GDM1 (cell line): Measurements from ENCODE around the gene RSPH1.
A peak's percentile ranks its signal among the peaks of the same experiment; 100 is the strongest.

ENCODE experiments used
- DNase-seq: peaks from one replicate; lab custom pipeline; 2025; lab: John Stamatoyannopoulos, UW

Gene RSPH1

DNA sequence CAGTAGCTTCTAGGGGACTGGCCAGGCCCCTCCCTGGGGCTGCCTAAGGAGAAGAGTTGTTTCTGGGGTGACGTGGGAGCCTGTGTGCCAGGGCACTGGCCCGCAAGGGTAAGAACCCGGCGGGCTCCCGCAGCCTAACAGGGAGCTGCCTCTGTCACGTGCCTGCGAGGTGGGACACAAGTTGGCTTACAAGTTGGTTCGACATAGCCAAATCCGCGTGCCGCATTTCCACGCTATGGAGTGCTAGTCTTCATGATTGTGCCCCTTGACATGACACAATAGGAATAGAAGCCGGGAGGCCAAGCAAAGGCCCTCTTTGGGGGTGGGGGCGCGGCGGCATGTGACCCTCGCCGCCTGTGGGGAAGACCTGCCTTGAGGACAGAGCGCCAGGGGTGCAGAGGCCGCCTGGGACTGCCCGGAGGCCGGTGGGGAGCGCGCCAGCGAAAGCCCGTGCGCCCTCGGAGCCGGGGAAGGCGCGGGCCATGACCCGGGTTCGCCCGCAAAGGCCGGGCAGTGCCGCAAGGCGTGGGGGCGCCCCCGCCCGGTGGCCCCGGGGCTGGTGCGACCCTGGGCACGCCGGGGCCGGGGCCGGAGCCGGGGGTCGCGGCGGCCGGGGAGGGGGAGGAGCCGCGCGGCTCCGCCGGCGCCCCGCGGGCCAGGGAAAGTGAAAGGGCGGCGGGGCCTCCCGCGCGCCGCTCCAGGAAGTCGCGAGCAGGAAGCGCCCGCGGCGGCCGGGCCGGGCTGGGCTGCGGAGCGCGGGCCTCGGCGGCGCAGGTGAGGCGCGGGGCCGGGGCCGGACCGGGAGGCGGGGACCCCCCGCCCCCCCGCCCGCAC lies 17.3 kb upstream of the RSPH1 start, which contains the start of gene SLC37A1:
TSS of gene SLC37A1 (plus strand) at position 702 of the 834 bp plus-strand sequence. CDS start 4,603 bp downstream, outside the sequence.
- no peak for DNase-seq

DNA sequence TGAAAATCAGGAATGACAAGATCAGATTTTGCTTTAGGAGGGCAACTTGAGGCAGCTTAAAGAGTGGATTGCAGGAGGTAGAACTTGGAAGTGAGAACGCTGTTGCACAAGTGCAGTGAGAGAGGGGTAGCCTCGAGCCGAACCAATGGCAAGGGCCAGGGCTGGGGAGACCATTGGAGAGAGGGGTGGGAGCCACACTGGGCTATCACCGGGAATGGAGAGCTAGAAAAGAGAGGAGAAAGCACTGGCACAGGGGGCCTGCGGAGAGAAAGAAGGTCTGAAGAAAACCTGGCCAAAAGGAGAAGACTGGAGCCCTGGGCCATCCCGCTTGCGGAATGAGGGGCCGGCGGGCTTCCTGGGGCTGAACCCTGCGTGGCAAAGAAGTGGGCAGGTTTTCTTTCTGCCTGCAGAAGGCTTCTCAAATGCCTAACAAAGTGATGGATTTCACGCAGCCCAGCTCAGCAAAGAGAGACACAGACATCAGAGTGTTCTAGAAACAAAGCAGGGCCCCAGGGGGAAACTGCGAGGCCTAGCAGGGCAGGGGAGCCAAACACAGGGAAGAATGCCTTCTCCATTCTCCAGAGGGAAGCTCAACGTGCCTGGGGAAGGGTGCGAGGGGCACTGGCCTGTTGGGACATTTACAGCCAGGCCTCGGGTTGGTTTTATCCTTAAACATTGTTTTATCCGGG lies 16.5 kb upstream of the RSPH1 start:
- no peak for DNase-seq

DNA sequence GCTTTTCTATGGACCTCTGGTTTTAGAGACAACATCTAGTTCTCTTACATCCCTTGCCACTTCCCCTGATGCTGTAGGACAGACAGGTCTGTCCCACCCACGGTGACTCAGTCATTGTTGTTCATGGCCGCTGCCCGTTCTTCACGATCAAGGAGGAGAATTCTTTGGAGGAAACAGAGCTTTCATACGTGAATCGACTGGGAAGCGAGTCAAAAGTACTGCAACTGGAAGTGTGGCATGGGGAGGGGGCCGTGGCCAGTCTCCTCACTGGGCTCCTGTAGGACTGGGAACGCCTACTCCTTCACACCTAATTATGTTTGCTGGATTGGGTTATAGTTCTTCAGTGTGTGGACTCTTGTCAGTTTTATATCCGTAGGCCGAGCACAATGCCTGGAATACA lies 13.2 kb upstream of the RSPH1 start:
- no peak for DNase-seq

DNA sequence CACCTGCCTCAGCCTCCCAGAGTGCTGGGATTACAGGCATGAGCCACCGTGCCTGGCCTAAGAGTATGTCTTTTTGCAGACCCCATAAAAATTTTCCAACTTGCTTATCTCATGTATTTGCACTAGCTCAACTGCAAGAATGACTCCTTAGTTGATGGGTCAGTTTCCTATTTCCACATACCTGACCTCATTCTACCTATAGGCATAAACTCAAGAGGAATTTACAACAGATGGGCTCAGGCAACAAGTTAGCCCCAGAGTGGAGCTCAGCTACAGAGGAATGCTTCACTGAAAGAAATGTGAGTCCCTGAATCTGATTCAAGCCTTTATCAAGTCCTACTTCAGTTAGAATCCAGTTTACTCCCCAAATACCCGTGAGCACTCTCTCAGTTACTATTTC lies 12.3 kb upstream of the RSPH1 start:
- no peak for DNase-seq

DNA sequence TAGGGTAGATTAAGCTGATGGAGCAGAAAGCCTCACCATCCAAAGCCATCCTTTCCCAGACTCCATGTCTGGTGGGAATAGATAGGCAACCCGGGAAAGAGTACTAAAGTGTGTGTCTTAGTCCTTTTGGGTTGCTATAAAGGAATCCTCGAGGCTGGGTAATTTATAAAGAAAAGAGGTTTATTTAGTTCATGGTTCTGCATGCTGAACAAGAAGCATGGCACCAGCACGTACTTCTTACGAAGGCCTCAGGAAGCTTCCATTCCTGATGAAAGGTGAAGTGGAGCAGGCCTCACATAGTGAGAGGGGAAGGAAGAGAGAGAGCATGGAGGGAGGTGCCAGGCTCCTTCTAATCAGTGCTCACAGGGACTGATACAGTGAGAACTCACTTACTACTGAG lies 11.4 kb upstream of the RSPH1 start:
- no peak for DNase-seq

DNA sequence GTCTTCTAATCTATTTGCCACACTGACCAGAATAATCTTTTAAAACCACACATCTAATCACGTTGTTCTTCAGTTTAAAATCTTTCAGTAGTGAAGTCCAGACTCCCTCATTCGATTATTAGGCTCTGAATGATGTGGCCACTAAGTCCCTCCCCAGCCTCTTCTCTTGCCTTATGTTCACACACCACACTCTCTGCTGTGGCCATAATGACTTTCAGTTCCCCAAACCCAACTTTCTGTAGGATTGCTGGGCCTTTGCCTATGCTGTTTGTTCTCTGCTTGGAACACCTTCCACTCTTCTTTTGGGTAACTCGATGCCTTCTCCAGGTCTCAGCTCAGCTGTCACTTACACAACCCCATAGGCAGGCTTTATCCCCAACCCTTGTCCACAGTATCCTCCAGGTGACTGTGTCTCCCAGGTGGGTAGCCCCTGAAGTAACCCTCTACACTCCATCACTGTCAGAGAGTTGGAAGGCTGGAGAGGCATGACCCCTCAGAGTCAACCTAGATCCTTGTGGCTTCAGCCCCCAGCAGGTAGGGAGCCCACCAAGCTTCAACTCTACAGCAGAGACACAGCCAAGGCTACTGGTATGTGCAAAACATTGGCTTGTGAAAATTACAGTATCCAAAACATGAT lies 9.2 kb upstream of the RSPH1 start:
- DNase-seq, result no peak

DNA sequence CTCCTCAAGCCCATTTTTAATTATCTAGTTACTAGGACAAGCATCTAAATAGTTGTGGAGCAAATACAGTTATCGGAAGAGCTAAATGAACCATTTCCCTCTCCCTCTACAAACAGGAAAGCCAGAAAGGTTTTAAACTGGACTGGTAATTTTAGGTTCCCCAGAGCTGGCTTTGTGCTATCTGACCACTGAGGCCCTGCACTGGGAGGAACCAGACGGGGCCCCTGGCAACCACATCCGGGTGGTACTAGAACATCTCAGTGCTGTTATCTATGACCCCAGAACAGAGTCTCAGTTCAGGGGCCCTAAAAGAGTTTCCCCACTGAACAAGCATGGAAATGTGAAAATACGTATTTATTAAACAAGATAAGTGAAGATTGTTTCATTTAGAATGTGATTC lies 7.7 kb upstream of the RSPH1 start:
- DNase-seq, result peak; percentile 76

DNA sequence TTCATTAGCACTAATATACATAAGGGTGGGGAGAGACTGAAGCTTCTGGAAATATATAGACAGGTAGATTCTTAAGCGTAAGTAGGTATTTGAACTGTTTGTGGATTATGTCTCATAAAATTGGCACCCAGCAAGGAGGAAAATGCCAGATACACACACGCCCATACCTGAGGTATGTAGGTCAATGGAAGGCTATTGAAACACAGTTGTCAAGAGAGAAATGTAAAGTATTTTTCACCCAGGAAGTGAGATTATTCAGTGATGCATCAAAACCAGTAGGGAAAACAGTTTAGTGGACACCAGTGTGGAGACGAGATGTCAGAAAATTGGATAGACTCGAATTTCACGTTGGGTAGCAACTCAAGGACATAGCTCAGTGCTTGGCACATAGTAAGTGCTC lies 4.7 kb upstream of the RSPH1 start:
- no peak for DNase-seq

DNA sequence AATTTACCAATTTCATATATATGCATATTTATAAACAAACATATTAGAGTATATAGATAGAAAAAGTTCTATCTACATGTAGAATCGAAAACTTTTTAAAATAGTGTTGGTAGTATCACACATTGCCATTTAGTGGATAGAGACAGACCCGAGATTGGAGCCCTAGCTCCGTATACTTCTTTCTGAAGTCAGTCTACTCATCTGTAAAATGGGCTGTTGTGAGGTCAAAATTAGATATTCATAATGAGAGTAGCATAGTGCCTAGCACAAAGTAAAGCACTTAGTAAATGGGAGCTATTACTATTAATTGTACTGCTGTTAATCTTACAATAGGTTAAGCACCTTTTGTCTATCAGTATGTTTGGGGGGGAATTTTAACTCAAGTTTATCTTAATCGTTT lies 4.2 kb upstream of the RSPH1 start:
- no peak for DNase-seq

DNA sequence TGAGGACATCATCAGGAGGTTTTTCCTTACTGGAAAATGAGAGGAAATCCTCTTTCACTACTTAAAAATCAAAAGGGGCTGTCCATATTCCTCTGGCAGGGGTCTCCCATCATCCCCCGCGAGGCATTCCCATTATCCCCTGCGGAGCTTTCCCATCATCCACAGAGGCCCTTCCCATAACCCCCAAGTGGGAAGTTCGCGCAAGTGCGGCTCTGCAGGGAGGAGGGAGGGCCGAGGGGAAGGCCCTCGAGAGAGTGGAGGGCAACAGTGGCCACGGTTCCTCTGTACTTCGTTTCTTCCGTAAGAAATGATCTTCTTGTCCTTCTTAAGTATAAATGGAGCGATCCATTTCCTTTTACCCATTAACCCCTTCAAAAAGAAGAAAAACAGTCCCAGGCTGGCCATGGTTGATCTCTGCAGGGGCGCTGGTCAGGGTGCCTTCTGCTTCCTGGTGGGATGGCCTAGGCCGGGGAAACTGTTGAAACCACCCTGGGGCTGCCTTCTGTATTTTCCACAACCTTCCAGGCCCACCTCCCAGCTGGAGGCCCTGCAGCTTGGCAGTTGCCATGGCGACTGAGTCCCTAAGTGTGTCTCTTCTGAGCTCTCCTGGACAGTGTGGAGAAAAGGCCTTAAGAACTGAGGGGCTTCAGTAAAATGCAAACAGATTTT lies 3.6 kb upstream of the RSPH1 start:
- no peak for DNase-seq

DNA sequence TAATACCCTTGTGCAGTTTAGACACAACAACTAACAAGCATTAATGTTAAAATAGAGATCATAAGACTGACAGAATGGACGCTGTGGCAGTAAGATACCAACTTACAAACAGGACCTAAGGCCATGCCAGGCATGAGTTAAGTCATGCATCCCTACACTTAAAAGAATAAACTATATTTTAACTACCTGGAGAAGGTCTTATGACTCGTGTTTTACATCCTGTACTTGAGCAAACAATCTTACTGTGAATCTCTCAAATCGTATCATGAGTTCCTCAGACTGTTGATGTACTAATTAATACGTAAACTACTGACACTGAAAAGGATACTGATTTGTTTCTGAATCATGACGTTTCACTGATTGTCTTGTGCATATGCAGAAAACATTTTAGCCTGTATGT lies 2.0 kb upstream of the RSPH1 start:
- DNase-seq, result no peak

DNA sequence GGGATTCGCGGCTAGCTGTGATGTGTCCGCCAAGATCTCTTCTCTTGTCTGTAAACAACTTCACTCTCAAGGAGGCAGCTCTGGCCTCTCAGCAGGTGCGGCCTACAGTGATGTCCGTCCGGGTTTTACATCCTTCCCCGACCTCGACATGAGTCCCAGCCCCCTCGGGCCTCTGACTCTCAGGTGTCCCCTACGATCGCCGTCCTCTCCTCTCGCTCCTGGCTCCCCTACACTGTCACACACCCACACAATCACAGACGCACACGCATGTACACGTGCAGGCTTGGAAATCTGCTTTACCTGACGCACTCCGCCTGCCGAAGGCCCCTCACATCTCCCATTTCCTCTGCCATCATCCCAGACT lies 797 bp upstream of the RSPH1 start:
- DNase-seq, result no peak

DNA sequence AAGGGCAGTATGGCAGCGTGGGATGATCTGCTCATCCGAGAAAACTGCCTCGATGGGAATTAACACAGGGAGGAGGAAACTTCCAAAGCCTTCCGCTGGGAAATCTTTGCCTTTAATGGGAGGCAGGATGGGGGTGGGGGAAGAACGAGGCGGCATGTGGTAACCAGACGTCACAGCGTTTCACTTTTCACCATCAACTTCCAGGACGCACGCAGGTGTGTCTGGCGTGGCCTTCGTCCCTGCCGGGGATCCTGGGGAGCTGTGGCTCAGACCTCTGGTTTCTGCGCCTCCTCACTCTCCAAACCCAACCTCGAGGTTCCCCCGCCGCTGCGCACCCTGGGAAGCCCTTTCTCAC lies 282 bp downstream of the RSPH1 start:
- DNase-seq, result no peak

DNA sequence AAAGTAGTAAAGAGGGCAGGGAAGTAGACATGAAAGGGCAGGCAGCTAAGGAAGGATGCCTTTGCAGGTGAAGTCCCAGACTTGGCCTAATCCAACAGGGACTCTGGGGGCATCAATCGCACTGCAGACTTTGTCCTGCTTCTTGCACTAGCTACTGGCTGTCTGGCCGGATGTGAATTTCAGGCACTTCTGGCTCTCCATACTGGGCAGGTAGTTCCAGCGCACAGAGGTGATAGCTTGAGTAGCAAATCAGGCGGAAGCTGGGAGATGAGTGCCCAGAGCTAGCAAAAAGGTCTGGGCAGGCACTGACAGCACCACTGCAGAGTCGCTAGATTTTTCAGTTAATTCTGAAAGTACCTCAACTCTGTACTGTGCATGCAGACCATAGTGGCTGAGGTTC lies 997 bp downstream of the RSPH1 start:
- DNase-seq, result no peak

DNA sequence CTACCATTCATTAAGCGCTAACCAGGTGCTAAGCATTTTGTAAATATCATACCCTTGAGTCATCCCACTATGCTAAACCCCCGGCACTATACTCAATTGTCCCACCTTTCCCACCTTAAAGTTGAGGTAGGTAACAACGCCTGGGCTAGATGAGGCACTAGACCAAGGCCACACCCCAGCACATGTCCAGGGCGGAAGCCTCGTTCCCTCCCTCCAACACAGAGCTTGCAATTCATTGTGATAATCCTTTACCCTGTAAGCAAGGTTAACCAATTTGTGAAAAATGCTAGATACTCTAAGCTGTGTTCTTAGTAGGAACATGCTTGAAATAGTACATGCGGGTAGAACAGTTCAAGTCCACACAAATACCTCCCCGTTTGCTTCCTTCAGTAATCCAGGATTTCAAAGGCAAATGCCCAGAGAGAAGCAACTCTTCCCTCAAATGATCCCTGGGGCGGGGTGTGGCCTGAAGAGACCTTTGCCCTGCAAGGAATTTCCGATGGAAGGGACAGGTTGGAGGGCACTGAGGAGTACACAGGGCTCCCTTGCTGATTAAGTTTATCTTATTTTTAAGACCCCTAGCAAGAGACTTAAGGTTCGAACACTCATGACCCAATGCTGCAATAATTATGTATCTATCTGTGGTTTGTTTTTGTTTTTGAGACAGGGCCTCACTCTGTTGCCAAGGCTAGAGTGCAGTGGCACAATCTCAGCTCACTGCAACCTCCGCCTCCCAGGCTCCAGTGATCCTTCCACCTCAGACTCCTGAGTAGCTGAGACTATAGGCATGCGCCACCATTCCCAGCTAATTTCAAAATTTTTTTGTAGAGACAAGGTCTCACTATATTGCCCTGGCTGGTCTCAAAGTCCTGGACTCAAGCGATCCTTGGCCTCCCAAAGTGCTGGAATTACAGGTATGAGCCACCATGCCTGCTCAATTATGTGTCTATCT lies 2.6 kb downstream of the RSPH1 start:
- DNase-seq, result no peak

DNA sequence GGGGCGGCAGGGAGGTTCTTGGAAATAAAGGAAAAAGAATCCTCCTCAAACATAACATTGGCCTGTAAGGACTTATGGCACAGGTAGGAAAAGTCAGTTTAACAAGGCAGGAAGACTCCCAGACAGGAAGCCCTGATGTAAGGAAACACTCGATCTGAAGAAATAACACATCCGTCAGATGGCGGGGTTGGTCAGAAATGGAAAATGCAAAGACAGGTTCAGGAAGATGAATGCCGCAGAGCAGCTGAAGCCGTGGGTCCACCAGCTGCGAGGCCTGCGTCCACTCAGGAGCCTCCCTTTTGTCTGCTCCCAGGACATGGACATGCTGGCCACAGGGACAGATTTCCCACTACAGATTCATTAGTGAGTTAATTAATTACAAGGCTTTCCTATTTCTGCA lies 3.8 kb downstream of the RSPH1 start:
- no peak for DNase-seq

DNA sequence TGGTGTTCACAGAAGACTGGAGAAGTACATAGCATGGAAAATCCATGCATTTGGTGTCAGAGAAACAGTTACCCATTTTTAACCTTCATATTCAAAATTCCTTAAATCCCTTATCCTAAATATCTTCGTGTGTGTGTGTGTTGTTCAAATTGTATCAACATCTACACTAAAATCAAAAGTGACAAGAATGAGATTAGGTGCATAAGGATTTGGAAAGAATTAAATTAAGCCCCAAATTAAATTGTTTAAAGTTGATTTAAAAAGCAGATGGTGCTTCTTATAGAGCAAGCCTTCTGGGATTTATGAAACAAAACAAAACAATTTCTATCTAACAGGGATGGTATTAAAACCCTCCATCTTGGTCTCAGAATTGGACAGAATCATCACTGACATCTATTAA lies 4.7 kb downstream of the RSPH1 start:
- no peak for DNase-seq

DNA sequence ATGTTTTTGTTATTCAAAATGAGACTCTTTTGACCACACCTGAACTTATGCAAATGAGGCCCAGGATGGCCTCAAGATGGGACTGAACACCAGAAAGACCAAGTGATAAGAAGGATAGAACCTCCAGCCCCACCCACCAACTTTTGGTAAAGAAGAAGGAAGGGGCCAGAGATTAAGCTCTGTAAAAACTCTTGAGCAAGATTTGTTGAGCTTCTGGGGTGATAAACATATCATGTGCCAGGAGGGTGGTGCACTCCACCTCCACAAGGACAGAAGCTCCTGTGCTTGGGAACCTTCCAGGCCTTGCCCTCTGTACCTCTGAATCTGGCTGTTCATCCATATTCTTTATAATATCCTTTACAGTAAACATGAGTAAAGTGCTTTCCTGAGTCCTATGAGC lies 5.3 kb downstream of the RSPH1 start:
- DNase-seq, result no peak

DNA sequence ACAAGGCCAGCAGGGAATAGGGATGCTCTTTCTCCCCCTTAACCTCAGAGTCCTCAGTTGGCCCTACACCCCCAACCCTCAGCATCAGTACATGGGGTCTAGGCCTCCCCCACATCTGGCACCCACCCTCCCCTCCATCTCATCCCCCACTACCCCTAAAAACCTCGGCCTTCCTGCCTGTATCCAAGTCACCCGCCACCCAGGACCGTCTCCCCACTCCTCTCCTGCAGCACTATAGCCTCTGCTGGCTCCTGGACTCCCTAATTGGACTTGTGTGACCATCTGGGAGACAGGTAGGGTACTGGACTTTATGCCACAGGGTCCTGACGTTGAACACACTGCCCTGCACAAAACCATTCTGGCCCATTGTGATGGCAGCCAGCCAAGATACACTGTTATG lies 6.0 kb downstream of the RSPH1 start:
- DNase-seq, result no peak

DNA sequence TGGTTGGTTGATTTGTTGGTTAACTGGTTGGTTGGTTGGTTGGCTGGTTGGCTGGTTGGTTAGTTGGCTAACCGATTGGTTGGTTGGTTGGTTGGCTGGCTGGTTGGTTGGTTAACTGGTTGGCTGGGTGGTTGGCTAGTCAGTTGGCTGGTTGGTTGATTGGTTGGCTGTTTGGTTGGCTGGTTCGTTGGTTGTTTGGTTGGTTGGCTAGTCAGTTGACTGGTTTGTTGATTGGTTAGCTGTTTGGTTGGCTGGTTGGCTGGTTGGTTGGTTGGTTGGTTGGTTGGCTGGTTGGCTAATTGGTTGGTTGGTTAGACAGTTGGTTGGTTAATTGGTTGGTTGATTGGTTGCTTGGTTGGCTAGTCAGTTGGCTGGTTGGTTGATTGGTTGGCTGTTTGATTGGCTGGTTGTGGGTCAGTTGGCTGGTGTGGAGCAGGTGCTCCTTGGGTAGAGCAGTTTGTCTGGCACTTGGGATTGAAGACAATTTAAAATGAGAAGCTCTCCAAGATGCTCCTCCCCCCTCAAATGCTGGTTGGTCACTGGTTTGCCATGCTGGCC lies 6.9 kb downstream of the RSPH1 start:
- DNase-seq, result no peak

DNA sequence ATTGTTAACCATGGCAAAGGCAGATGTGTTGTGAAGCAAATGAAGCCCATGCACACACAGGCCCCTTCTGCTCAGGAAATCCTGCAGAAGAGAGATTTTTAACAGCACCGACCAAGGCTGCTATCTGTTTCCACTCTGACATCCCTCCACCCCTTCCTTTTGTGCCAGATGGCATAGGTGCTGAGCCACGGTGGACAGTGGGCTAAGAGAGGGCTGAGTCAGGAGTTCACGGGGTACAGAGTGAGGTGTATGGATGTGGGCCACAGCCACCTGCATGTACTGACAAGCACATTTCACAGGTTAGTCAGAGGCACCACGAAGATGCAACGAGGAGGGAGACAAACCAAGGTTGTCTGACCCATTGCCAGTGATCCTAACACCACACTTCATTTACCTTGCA lies 9.5 kb downstream of the RSPH1 start:
- DNase-seq, result peak; percentile 47
